ENCODE measurements around the gene PDE4B. TPM values are rescaled to one million over a fixed set of nuclear protein-coding genes. Genes with fewer than 3 reads are reported as not detected.

The PDE4B gene
- total and polyA plus RNA-seq, 10 of the 15 experiments (the other 5 are each of a cell fraction or from before 2014, with no cell fraction given), result 3.0 to 13.2 (median 5.7) TPM

DNA sequence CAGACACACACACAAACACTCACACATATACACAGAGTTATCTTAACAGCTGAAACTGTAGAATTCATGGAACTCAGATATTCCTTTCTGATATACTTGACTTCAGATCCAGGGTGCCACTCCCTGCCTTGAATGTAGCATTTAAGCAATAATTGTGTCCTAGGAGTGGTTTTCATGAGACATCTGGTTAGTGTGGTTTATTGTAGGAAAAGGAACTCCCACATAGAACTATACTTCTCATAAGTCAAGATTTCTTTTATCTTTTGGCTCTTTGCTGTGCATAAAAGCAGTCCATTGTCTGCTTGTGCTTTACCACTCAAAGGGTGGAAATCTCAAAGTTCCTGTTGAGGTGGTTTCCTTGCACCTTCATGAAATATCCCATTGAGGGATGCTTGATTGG is 468.7 kb downstream of the PDE4B start (continued):
- TF ChIP-seq, protein P1, sequence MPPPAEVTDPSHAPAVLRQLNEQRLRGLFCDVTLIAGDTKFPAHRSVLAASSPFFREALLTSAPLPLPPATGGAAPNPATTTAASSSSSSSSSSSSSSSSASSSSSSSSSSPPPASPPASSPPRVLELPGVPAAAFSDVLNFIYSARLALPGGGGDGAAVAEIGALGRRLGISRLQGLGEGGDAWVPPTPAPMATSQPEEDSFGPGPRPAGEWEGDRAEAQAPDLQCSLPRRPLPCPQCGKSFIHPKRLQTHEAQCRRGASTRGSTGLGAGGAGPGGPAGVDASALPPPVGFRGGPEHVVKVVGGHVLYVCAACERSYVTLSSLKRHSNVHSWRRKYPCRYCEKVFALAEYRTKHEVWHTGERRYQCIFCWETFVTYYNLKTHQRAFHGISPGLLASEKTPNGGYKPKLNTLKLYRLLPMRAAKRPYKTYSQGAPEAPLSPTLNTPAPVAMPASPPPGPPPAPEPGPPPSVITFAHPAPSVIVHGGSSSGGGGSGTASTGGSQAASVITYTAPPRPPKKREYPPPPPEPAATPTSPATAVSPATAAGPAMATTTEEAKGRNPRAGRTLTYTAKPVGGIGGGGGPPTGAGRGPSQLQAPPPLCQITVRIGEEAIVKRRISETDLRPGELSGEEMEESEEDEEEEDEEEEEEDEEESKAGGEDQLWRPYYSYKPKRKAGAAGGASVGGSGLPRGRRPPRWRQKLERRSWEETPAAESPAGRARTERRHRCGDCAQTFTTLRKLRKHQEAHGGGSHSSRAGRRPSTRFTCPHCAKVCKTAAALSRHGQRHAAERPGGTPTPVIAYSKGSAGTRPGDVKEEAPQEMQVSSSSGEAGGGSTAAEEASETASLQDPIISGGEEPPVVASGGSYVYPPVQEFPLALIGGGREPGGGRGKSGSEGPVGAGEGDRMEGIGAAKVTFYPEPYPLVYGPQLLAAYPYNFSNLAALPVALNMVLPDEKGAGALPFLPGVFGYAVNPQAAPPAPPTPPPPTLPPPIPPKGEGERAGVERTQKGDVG (CRISPR knock-in tag; IDR thresholded peaks at IDR 0.05), result no peak
- TF ChIP-seq RFX5 (IDR thresholded peaks at IDR 0.05; ENCODE audit: low read depth, low read length), result no peak
- no peak for TF ChIP-seq RAD21 (IDR thresholded peaks at IDR 0.05; ENCODE audit: insufficient read depth, low read depth, low read length)
- TF ChIP-seq, protein P2, sequence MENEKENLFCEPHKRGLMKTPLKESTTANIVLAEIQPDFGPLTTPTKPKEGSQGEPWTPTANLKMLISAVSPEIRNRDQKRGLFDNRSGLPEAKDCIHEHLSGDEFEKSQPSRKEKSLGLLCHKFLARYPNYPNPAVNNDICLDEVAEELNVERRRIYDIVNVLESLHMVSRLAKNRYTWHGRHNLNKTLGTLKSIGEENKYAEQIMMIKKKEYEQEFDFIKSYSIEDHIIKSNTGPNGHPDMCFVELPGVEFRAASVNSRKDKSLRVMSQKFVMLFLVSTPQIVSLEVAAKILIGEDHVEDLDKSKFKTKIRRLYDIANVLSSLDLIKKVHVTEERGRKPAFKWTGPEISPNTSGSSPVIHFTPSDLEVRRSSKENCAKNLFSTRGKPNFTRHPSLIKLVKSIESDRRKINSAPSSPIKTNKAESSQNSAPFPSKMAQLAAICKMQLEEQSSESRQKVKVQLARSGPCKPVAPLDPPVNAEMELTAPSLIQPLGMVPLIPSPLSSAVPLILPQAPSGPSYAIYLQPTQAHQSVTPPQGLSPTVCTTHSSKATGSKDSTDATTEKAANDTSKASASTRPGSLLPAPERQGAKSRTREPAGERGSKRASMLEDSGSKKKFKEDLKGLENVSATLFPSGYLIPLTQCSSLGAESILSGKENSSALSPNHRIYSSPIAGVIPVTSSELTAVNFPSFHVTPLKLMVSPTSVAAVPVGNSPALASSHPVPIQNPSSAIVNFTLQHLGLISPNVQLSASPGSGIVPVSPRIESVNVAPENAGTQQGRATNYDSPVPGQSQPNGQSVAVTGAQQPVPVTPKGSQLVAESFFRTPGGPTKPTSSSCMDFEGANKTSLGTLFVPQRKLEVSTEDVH (IDR thresholded peaks at IDR 0.05; ENCODE audit: low read depth, partially characterized antibody), result no peak
- TF ChIP-seq EED (IDR thresholded peaks at IDR 0.05; ENCODE audit: low read depth), result no peak
- no peak for TF ChIP-seq PAX8 (IDR thresholded peaks at IDR 0.05)
- TF ChIP-seq YY1 (IDR thresholded peaks at IDR 0.05; ENCODE audit: low read depth, low read length), result no peak
- no peak for TF ChIP-seq ZNF24 (IDR thresholded peaks at IDR 0.05)

All from GM12878 (cell line).